Trophoblast cell (in vitro differentiated cells and primary cell): Measurements from ENCODE around the gene GAP43.
"Not testable (repeated sequence)": the region's sequence is repeated elsewhere in the genome, so short reads cannot be mapped to it uniquely, and the experiment has no call there.

Source experiments
- DNase-seq, 2 donors: peaks; one replicate each; pipeline ENCODE4 v3.0.0-alpha.2; 2016
- H2AFZ ChIP-seq: 2 replicates; pipeline ENCODE4 v1.6.1; 2013; ENCODE audit warnings: low read length, moderate library complexity, mild to moderate bottlenecking; ENCODE audit not compliant: insufficient read depth, poor library complexity
- H2AK5ac ChIP-seq: 2 replicates; pipeline ENCODE4 v1.6.1; 2013; ENCODE audit warnings: mild to moderate bottlenecking, low read length
- H2BK120ac ChIP-seq: 2 replicates; pipeline ENCODE4 v1.6.1; 2013; ENCODE audit warnings: low read length, mild to moderate bottlenecking, moderate library complexity; ENCODE audit not compliant: insufficient read depth, poor library complexity
- H2BK12ac ChIP-seq: 2 replicates; pipeline ENCODE4 v1.6.1; 2013; ENCODE audit warnings: mild to moderate bottlenecking, low read length, moderate library complexity
- H2BK5ac ChIP-seq: 2 replicates; pipeline ENCODE4 v1.6.1; 2013; ENCODE audit warnings: low read length, low read depth, moderate library complexity, mild to moderate bottlenecking; ENCODE audit not compliant: poor library complexity
- H3K14ac ChIP-seq: 2 replicates; pipeline ENCODE4 v1.6.1; 2013; ENCODE audit warnings: mild to moderate bottlenecking, low read length
- H3K18ac ChIP-seq: 2 replicates; pipeline ENCODE4 v1.6.1; 2013; ENCODE audit warnings: mild to moderate bottlenecking, low read length
- H3K23ac ChIP-seq: 2 replicates; pipeline ENCODE4 v1.6.1; 2013; ENCODE audit warnings: low read length
- H3K27ac ChIP-seq: 2 replicates; pipeline ENCODE4 v1.5.1; 2013; ENCODE audit warnings: low read depth, mild to moderate bottlenecking, inconsistent platforms, low read length, moderate library complexity
- H3K27me3 ChIP-seq: 2 replicates; pipeline ENCODE4 v1.6.1; 2013; ENCODE audit warnings: inconsistent platforms, mild to moderate bottlenecking, low read length, moderate library complexity; ENCODE audit not compliant: insufficient read depth
- H3K36me3 ChIP-seq, 2 experiments: 1 replicate in 1 of 2; 2 replicates in 1 of 2; pipeline ENCODE4 v1.6.1; 2013; ENCODE audit warnings: low read length in 2 of 2, mild to moderate bottlenecking in 2 of 2, moderate library complexity in 1 of 2; ENCODE audit not compliant: insufficient read depth in 2 of 2, control insufficient read depth in 1 of 2
- H3K4ac ChIP-seq: 2 replicates; pipeline ENCODE4 v1.6.1; 2013; ENCODE audit warnings: low read depth, mild to moderate bottlenecking, low read length, moderate library complexity
- H3K4me1 ChIP-seq, 2 experiments: 1 replicate in 1 of 2; 2 replicates in 1 of 2; pipeline ENCODE4 v1.6.1; 2013; ENCODE audit warnings: low read length in 2 of 2, mild to moderate bottlenecking in 2 of 2, moderate library complexity in 1 of 2; ENCODE audit not compliant: insufficient read depth in 2 of 2, control insufficient read depth in 1 of 2
- H3K4me2 ChIP-seq: 2 replicates; pipeline ENCODE4 v1.6.1; 2013; ENCODE audit warnings: inconsistent platforms, mild to moderate bottlenecking, low read length, moderate library complexity
- H3K4me3 ChIP-seq: 2 replicates; pipeline ENCODE4 v1.5.1; 2013; ENCODE audit warnings: mild to moderate bottlenecking, low read depth, low read length, inconsistent platforms
- H3K79me1 ChIP-seq: one replicate; pipeline ENCODE4 v1.6.1; 2013; ENCODE audit warnings: low read length
- H3K79me2 ChIP-seq: 2 replicates; pipeline ENCODE4 v1.6.1; 2013; ENCODE audit warnings: low read length, mild to moderate bottlenecking; ENCODE audit not compliant: control insufficient read depth, insufficient read depth, poor library complexity
- H3K9ac ChIP-seq: 2 replicates; pipeline ENCODE4 v1.6.1; 2013; ENCODE audit warnings: mild to moderate bottlenecking, low read length
- H3K9me3 ChIP-seq: 2 replicates; pipeline ENCODE4 v1.6.1; 2013; ENCODE audit warnings: low read depth, mild to moderate bottlenecking, control low read depth, inconsistent platforms, low read length; ENCODE audit not compliant: insufficient read depth
- H4K12ac ChIP-seq: 2 replicates; pipeline ENCODE4 v1.6.1; 2013; ENCODE audit warnings: low read depth, mild to moderate bottlenecking, low read length, moderate library complexity
- H4K8ac ChIP-seq: 2 replicates; pipeline ENCODE4 v1.6.1; 2013; ENCODE audit warnings: low read depth, mild to moderate bottlenecking, low read length, moderate library complexity
- H4K91ac ChIP-seq: one replicate; pipeline ENCODE4 v1.6.1; 2013; ENCODE audit warnings: low read depth, mild to moderate bottlenecking, low read length, moderate library complexity
- WGBS: extraction: QIAGEN DNeasy Blood & Tissue Kit; methylation state at CpG from one replicate; pipeline ENCODE4 v1.1.7; 2013; ENCODE audit warnings: missing lambda C conversion rate; ENCODE audit not compliant: insufficient read length, insufficient coverage; ENCODE audit errors: extremely low coverage; 5-methylcytosine and 5-hydroxymethylcytosine counted together

The GAP43 gene

DNA sequence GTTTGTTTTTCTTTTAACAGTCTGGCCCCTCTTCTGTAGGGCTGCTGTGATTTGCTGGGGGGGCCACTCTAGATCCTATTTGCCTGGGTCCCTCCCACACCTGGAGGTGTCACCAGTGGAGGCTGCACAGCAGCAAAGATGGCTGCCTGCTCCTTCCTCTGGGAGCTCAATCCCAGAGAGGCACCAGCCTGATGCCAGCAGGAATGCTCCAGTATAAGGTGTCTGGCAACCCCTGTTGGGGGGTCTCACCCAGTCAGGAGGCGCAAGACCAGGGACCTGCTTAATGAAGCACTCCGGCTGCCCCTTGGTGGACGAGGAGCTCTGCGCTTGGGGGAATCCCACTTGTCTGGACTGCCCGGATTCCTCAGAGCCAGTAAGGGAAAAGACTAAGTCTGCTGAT, 118.3 kb downstream of the GAP43 start:
- Histone ChIP-seq H2BK12ac (no peak overlapping the region), H3K23ac (no peak overlapping the region), H3K14ac (no peak overlapping the region), H3K36me3 (no peaks in the 10 kb centered on the region), H3K4me2 (no peak overlapping the region), H4K8ac (no peak overlapping the region), H3K9ac (no peak overlapping the region), H3K27me3 (no peaks in the 10 kb centered on the region), H3K18ac (no peak overlapping the region), H2AK5ac (no peak overlapping the region), H3K79me2 (no peaks in the 10 kb centered on the region), H2AFZ (no peak overlapping the region), H3K27ac (no peak overlapping the region), H3K4ac (no peak overlapping the region), H4K91ac (no peak overlapping the region), H3K4me3 (no peak overlapping the region), H3K4me1 (peaks cover 0 to 3% of the 10 kb centered on the region in 2 experiments), H4K12ac (no peak overlapping the region), H2BK5ac (no peak overlapping the region), H3K79me1 (no peaks in the 10 kb centered on the region), H2BK120ac (no peak overlapping the region), H3K9me3 (peaks cover 5% of the 10 kb centered on the region)
- no CpG with 5 or more reads among the region's 5 CpGs for WGBS
- peak in 1 of 2 donors; percentile 24 for DNase-seq

GRCh38 chr3:115744516-115744915, 121.2 kb downstream of the GAP43 start:
- not testable (repeated sequence) for H3K14ac ChIP-seq, H3K79me1 ChIP-seq, H2AFZ ChIP-seq, H4K91ac ChIP-seq, H3K9ac ChIP-seq, H3K23ac ChIP-seq, H3K4me2 ChIP-seq, H3K4me1 ChIP-seq, H4K12ac ChIP-seq, H2BK12ac ChIP-seq, H3K4me3 ChIP-seq, H3K36me3 ChIP-seq, H2BK5ac ChIP-seq, H3K18ac ChIP-seq, H2AK5ac ChIP-seq, H4K8ac ChIP-seq, H2BK120ac ChIP-seq, H3K27ac ChIP-seq, H3K4ac ChIP-seq, H3K27me3 ChIP-seq, H3K9me3 ChIP-seq, H3K79me2 ChIP-seq
- no CpG with 5 or more reads among the region's 4 CpGs for WGBS
- DNase-seq = peak; percentile 84 to 85

- DNase-seq, H3K4me1 ChIP-seq, H2AK5ac ChIP-seq, H2BK5ac ChIP-seq, H3K4ac ChIP-seq, H2BK12ac ChIP-seq, H3K36me3 ChIP-seq, H3K4me3 ChIP-seq, H3K4me2 ChIP-seq, H4K12ac ChIP-seq, H2BK120ac ChIP-seq, H3K79me2 ChIP-seq, H3K79me1 ChIP-seq, H3K9ac ChIP-seq, H3K18ac ChIP-seq, H4K91ac ChIP-seq, H4K8ac ChIP-seq, H3K9me3 ChIP-seq, H3K14ac ChIP-seq, H3K27me3 ChIP-seq, H3K23ac ChIP-seq, H2AFZ ChIP-seq, H3K27ac ChIP-seq: not testable (repeated sequence)
- no CpG with 5 or more reads among the region's 1 CpG for WGBS
Measured at GRCh38 chr3:115752978-115753377, 129.7 kb downstream of the GAP43 start.

GRCh38 chr3:115758076-115758763, 134.9 kb downstream of the GAP43 start:
- Histone ChIP-seq H3K4me2 (no peak overlapping the region), H2AK5ac (no peak overlapping the region), H3K9ac (no peak overlapping the region), H2AFZ (no peak overlapping the region), H4K8ac (no peak overlapping the region), H2BK12ac (no peak overlapping the region), H2BK120ac (no peak overlapping the region), H3K4me3 (no peak overlapping the region), H3K79me1 (no peaks in the 10 kb centered on the region), H3K79me2 (no peaks in the 10 kb centered on the region), H3K4me1 (peaks cover 0 to 3% of the 10 kb centered on the region in 2 experiments), H4K12ac (no peak overlapping the region), H3K4ac (no peak overlapping the region), H4K91ac (no peak overlapping the region), H3K18ac (no peak overlapping the region), H3K9me3 (no peaks in the 10 kb centered on the region), H3K27me3 (no peaks in the 10 kb centered on the region), H3K14ac (no peak overlapping the region), H2BK5ac (no peak overlapping the region), H3K27ac (peak overlapping the region; percentile 16), H3K23ac (no peak overlapping the region), H3K36me3 (no peaks in the 10 kb centered on the region)
- no CpG with 5 or more reads among the region's 1 CpG for WGBS
- no peak for DNase-seq
